Measurements from ENCODE around the gene LYRM9. TPM values are rescaled to one million over a fixed set of nuclear protein-coding genes. Genes with fewer than 3 reads are reported as not detected.
A peak's percentile ranks its signal among the peaks of the same experiment; 100 is the strongest.

The LYRM9 gene
- polyA plus RNA-seq, 3 donors = 5.9 to 7.6 (median 6.3) TPM

- no peak for DNase-seq
- TF ChIP-seq, protein P1, sequence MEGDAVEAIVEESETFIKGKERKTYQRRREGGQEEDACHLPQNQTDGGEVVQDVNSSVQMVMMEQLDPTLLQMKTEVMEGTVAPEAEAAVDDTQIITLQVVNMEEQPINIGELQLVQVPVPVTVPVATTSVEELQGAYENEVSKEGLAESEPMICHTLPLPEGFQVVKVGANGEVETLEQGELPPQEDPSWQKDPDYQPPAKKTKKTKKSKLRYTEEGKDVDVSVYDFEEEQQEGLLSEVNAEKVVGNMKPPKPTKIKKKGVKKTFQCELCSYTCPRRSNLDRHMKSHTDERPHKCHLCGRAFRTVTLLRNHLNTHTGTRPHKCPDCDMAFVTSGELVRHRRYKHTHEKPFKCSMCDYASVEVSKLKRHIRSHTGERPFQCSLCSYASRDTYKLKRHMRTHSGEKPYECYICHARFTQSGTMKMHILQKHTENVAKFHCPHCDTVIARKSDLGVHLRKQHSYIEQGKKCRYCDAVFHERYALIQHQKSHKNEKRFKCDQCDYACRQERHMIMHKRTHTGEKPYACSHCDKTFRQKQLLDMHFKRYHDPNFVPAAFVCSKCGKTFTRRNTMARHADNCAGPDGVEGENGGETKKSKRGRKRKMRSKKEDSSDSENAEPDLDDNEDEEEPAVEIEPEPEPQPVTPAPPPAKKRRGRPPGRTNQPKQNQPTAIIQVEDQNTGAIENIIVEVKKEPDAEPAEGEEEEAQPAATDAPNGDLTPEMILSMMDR (IDR thresholded peaks at IDR 0.05) = no peak
- peak overlapping the region in 1 of 2 donors; percentile 55 for H3K27ac ChIP-seq (ENCODE audit: low read depth in 1 of 2, low read length in 2 of 2)
- no peaks in the 10 kb centered on the region for H3K27me3 ChIP-seq (ENCODE audit: control insufficient read depth in 2 of 2, insufficient read depth in 2 of 2, low read length in 2 of 2)
- Mint-ChIP-seq H3K9me3 (no peaks in the 10 kb centered on the region), H3K4me1 (peaks cover 19% of the 10 kb centered on the region), H3K27ac (peak overlapping the region in 2 of 7 donors; percentile 28 to 46), H3K27me3 (ENCODE audit: low read depth in 3 of 3) (no peaks in the 10 kb centered on the region), H3K36me3 (no peaks in the 10 kb centered on the region), H3K4me3 (peak overlapping the region; percentile 73 to 89)
- H3K79me2 ChIP-seq (ENCODE audit: insufficient read depth, low read length) = no peaks in the 10 kb centered on the region
- intact Hi-C loops (cut with micrococcal nuclease) = no loop called here
- peak overlapping the region; percentile 75 for H3K9ac ChIP-seq (ENCODE audit: insufficient read depth, low read length, poor library complexity, severe bottlenecking)
- H3K4me2 ChIP-seq (replicated peaks; ENCODE audit: extremely low read depth, low read length, poor library complexity, severe bottlenecking) = peak overlapping the region; percentile 86
- H3K4me3 ChIP-seq (replicated peaks in 1 of 3; ENCODE audit: low read depth in 2 of 3, low read length in 3 of 3) = peak overlapping the region; percentile 55 to 85 (median 85)
- H4K20me1 ChIP-seq (ENCODE audit: insufficient read depth, low read length) = no peaks in the 10 kb centered on the region
- H3K9me3 ChIP-seq (replicated peaks in 1 of 2; ENCODE audit: control insufficient read depth in 1 of 2, insufficient read depth in 1 of 2, low read length in 2 of 2) = no peaks in the 10 kb centered on the region
- H3K4me1 ChIP-seq (ENCODE audit: control insufficient read depth in 1 of 2, insufficient read depth in 2 of 2, low read length in 2 of 2) = peaks cover 20 to 23% of the 10 kb centered on the region in 2 donors
- 50% methylated on average over 2 of the region's 3 CpGs for WGBS (ENCODE audit: insufficient coverage)
- peak overlapping the region; percentile 99 for H2AFZ ChIP-seq (ENCODE audit: insufficient read depth, low read depth, low read length, poor library complexity, severe bottlenecking)
- no peaks in the 10 kb centered on the region for H3K36me3 ChIP-seq (replicated peaks in 1 of 2; ENCODE audit: control insufficient read depth in 1 of 2, insufficient read depth in 2 of 2, low read length in 2 of 2)
These were observed 661 bp downstream of the LYRM9 start for GRCh38 chr17:27892542-27892865.

- no peaks in the 10 kb centered on the region for H3K9me3 ChIP-seq (replicated peaks in 1 of 2; ENCODE audit: control insufficient read depth in 1 of 2, insufficient read depth in 1 of 2, low read length in 2 of 2)
- H3K79me2 ChIP-seq (ENCODE audit: insufficient read depth, low read length) = no peaks in the 10 kb centered on the region
- intact Hi-C loops (cut with micrococcal nuclease) = no loop called here
- no peaks in the 10 kb centered on the region for H3K27me3 ChIP-seq (ENCODE audit: control insufficient read depth in 2 of 2, insufficient read depth in 2 of 2, low read length in 2 of 2)
- Mint-ChIP-seq H3K27me3 (ENCODE audit: low read depth in 3 of 3) (no peaks in the 10 kb centered on the region), H3K4me3 (no peak overlapping the region), H3K4me1 (peaks cover 21% of the 10 kb centered on the region), H3K36me3 (no peaks in the 10 kb centered on the region), H3K27ac (no peak overlapping the region), H3K9me3 (peaks cover 0 to 1% (median under 1%) of the 10 kb centered on the region in 7 donors)
- no peak overlapping the region for H3K4me2 ChIP-seq (replicated peaks; ENCODE audit: extremely low read depth, low read length, poor library complexity, severe bottlenecking)
- H3K36me3 ChIP-seq (replicated peaks in 1 of 2; ENCODE audit: control insufficient read depth in 1 of 2, insufficient read depth in 2 of 2, low read length in 2 of 2) = no peaks in the 10 kb centered on the region
- H3K4me3 ChIP-seq (replicated peaks in 1 of 3; ENCODE audit: low read depth in 2 of 3, low read length in 3 of 3) = no peak overlapping the region
- no peak for DNase-seq
- TF ChIP-seq, protein P1 (IDR thresholded peaks at IDR 0.05) = no peak
- H4K20me1 ChIP-seq (ENCODE audit: insufficient read depth, low read length) = no peaks in the 10 kb centered on the region
- no peak overlapping the region for H3K27ac ChIP-seq (ENCODE audit: low read depth in 1 of 2, low read length in 2 of 2)
- H2AFZ ChIP-seq (ENCODE audit: insufficient read depth, low read depth, low read length, poor library complexity, severe bottlenecking) = no peak overlapping the region
- H3K4me1 ChIP-seq (ENCODE audit: control insufficient read depth in 1 of 2, insufficient read depth in 2 of 2, low read length in 2 of 2) = peaks cover 20 to 23% of the 10 kb centered on the region in 2 donors
- H3K9ac ChIP-seq (ENCODE audit: insufficient read depth, low read length, poor library complexity, severe bottlenecking) = no peak overlapping the region
- 93% methylated on average over 5 of the region's 9 CpGs for whole genome bisulfite sequencing (ENCODE audit: insufficient coverage)
These were observed 1.3 kb downstream of the LYRM9 start for GRCh38 chr17:27891841-27892240.
